Bone marrow (tissue), 2 donors: ENCODE data around the gene SCAMP3.
"Not testable (repeated sequence)": the region's sequence is repeated elsewhere in the genome, so short reads cannot be mapped to it uniquely, and the experiment has no call there.

Source experiments
- DNase-seq, 2 donors: peaks; one replicate each; lab custom pipeline; 2025; lab: John Stamatoyannopoulos, UW

SCAMP3 gene

DNA sequence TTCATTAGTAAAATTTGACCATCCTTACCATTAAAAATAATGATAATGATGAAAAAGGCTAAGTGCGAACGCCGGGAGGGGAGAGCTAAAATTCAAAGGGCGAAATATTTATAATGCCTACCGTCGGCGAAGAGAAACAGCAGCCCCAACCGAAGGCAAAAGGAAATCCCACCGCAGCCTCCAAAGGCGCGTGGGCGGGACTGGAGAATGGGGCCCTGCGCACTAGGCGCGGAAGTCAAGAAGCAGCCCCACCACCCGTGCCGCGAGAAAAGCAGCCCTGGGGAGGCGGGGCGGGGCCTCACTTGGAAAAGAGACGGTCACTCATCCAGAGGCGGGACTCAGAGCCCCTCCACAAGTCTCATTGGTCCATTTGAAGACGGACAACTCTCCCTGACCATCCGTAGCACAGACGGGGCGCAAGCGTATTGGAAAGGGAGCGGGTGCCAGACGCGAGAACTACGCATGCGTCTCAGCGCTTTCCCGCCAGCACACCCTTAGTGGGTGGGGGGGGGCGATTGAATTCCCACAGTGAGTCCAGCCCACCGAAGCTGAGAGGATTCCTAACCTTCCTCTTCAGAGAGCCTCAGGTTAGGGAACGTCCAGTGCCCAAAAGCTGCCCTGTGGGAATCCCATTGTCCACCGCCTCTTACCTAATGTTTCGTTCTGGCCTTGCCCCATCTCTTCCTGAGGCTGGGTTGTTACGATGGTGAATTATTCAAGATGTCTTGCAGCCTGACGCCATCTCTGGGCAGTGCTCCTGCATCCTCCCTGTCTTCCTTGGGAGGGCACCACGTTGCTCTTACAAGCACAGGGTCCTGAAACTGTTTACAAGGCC is 34.7 kb downstream of the SCAMP3 start:
- DNase-seq = peak; percentile 79 to 95

GRCh38 chr1:155226910-155227260 is 35.3 kb downstream of the SCAMP3 start:
- DNase-seq = no peak

- DNase-seq = peak; percentile 45 to 95
Observed at GRCh38 chr1:155226188-155226909, 35.8 kb downstream of the SCAMP3 start.

GRCh38 chr1:155225404-155225759 is 36.8 kb downstream of the SCAMP3 start:
- DNase-seq = not testable (repeated sequence)

DNA sequence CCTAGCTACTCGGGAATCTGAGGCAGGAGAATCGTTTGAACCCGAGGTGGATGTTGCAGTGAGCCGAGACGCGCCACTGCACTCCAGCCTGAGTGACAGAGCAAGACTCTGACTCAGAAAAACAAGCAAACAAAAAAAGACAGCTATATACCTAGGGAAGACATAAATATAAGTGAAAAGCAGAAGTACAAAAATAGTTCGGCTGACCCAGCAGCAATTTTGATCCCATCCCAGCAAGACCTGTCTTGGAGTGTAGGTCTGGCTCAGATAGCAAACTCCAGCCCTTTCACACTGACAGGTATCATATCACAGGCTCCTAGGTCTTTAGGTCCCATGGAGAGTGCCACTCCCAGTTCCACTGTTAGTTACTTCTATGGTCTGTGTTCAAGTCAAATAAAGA is 39.1 kb downstream of the SCAMP3 start:
- peak in 1 of 2 donors; percentile 65 for DNase-seq

DNA sequence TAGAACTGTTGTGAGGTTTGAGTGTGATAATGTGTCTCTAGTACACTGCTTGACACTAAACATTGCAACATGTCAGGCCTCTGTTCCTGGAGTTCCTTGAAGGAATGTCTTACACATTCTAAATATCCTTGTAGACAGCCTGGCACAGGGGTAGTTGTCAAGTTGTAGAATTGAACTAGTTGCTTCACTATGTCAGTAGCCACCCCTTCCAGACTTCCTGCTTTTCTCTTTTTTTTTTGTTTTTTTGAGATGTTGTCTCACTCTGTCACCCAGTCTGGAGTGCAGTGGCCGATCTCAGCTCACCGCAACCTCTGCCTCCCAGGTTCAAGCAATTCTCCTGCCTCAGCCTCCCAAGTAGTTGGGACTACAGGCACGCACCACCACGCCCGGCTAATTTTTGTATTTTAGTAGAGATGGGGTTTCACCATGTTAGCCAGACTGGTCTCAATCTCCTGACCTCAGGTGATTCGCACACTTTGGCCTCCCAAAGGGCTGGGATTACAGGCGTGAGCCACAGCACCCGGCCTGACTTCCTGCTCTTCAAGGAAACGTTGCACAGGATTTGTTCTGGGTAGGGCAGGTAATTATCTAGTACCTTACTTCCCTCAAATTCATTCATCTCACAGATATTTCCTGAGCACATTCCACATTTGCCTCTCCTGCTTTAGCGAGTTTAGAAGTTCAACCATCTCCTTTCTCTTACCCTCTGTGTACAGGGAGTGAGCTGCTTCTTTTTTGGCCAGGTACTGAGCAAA is 41.8 kb downstream of the SCAMP3 start:
- not testable (repeated sequence) for DNase-seq

GRCh38 chr1:155219592-155220031 is 42.5 kb downstream of the SCAMP3 start:
- DNase-seq = peak in 1 of 2 donors; percentile 19

GRCh38 chr1:155218854-155219591 is 43.1 kb downstream of the SCAMP3 start:
- no peak for DNase-seq

- DNase-seq = not testable (repeated sequence)
Observed at GRCh38 chr1:155214702-155215101, 47.5 kb downstream of the SCAMP3 start.

DNA sequence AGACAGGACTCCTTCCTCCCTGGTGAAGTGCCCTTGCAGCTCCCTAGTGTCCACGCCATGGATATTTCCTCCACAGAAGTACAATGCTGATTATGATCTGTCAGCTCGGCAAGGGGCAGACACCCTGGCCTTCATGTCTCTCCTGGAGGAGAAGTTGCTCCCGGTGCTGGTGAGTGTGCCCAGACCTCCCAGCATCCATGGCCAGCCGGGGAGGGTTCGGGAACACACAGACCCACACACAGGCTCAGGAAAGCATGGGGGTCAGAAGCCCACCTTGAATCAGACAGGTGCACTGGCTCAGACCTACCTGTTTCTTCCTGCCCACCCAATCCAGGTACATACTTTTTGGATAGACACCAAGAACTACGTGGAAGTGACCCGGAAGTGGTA is 50.1 kb downstream of the SCAMP3 start:
- DNase-seq = not testable (repeated sequence)

- not testable (repeated sequence) for DNase-seq
Observed at GRCh38 chr1:155211381-155212050, 50.6 kb downstream of the SCAMP3 start.

DNA sequence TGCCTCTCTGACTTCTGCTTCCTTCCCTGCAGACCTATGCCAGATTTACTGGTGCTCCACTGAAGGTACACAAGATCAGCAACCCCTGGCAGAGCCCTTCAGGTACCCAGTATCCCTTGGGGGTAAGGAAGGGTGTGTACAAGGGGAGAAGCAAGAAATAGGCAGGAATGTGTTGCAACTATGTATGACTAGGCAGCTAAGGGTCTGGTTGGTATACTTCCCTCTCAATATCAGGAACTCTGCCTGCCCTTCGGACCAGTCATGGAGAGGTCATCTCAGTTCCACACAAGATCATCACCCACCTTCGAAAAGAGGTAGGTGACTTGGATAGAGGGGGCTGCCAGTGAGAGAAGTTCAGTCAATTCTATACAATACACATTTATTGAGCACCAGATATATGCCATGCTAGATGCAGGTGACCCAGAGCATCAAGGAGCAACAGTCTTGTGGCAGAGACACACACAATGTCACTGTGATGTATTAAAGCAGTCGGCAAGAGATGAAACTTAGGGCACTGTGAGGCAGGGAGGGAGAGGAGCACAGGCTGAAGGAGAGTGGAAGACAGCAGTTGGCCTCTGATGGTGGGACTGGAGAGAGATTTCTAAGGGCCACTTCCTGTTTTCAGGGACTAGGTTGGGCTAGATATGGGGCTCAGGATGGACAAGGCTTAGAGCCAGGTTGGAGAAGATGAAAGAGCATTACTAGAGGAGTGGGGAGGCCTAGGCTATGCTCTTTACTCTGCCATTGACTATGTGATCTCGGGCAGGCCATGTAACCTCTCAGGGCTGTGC is 51.7 kb downstream of the SCAMP3 start:
- no peak for DNase-seq

DNA sequence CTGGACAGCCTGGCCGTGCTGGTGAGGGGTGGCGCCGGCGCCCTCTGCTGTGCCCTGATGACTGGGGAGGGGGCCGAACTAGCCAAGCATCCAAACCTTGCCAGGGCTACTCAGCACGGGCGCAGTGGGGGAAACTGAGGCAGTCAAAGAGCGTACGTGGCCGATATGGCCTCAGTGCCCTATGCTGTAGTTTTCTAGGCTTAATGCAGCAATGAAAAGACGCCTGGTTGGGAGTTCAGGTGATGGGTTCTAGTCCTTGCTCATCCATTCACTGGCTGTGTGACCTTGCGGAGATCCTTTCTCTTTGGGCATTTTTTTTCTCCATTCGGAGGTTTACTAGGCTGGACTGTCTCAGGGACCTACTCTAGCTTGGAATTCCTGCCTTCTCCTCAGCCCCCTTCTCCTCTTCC is 52.8 kb downstream of the SCAMP3 start:
- DNase-seq = no peak

DNA sequence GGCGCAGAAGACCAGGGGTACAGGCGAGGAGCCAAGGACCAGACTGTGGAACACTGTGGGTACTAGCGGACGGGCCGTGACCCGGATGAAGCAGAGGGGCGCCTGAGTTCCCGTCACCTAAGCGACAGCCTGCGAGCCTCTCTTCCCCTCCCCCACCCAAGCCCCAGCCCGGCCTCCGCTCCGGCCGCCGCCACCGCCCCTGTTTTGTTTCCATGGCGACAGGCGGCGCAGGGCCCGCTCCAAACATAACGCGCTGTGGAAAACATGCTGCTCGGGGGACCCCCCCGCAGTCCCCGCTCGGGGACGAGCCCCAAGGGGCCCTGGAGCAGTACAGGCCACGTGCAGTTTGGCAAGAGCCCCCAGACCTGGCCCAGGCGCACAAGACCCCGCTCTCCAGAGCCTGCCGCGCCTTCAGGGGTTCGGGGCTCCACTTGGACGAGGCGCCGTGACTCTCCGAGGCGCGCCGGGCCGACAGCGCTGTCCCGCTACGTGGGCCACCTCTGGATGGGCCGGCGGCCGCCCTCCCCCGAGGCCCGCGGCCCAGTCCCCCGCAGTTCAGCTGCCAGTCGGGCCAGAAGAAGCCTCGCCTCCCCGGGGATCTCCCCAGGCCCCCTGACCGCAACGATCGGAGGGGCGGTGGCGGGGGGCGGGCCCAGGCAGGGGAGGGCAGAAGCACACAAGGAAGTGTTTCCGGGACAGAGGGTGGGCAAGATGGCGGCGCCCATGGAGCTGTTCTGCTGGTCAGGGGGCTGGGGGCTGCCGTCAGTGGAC is 53.4 kb downstream of the SCAMP3 start, which contains the start of gene MTX1:
TSS of gene MTX1 (plus strand) at position 155 of the 771 bp plus-strand sequence. CDS start at position 265, 110 bp downstream.
- DNase-seq = peak; percentile 61 to 91

DNA sequence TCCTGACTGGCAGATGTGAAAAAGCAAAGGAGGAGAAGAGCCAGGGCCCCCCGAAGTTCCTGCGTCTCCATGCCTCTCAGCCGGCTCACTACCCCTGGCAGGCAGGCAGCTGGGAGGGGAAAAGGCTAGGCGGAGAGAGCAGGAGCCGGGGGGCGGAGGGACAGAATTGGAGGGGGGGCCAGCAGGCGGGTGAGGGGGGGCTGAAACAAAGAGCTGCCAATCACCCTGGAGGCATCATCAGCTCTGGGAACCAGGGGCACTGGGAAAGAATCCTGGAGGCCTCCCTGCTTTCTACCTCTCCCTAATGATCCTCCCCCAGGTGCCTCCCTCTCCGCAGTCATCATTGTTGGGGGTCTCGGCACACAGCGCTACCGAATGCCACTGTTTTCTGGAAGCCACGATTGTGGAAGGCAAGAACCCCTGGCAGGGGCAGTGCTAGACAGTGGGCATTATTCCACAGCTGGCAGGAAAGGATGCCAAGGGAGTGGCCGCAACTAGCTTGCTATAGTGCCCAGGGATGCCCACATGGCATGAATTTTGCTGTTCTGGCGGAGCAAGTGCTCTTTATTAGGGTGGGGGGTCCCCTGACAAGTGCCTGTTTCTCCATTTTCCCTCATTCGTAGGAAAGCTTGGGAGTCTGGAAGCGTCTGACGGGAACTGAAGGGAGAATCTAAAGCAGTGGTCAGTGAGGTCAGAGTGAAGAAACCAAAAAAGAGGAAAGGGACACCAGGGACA is 54.2 kb downstream of the SCAMP3 start, which contains the start of gene THBS3:
TSS of gene THBS3 (minus strand) at position 92 of the 735 bp plus-strand sequence. CDS start at position 71, 21 bp downstream.
- no peak for DNase-seq

- DNase-seq = peak; percentile 57 to 58
Observed at GRCh38 chr1:155206891-155207805, 55.0 kb downstream of the SCAMP3 start.
